GM12878 (cell line): Measurements from ENCODE around the gene ZPBP2. TPM values are rescaled to one million over a fixed set of nuclear protein-coding genes. Genes with fewer than 3 reads are reported as not detected.

Experiments
- ATAC-seq: fragments of 200-7000 bp; cut with Tn5 transposase; 3 replicates; pipeline ENCODE4 v1.9.1; 2020; ENCODE audit warnings: mild to moderate bottlenecking, moderate library complexity
- BruUV-seq: library from RNA; stranded (reverse); fragments of 400-500 nt; replicated peaks from 2 replicates; lab custom pipeline; 2021; lab: Mats Ljungman, UMichigan
- CTCF ChIA-PET: fragments of 300-600 bp; sonication (Branson Sonifier 250); formaldehyde crosslinking; extraction: SDS; loops from one replicate; lab custom pipeline; 2021; ENCODE audit warnings: inconsistent platforms; lab: Yijun Ruan, JAX
- POLR2A ChIA-PET: fragments of 350-600 bp; formaldehyde crosslinking; extraction: SDS; loops from one replicate; lab custom pipeline; 2021; ENCODE audit warnings: inconsistent platforms; lab: Charles Lee
- RAD21 ChIA-PET: fragments of 300-600 bp; sonication (Branson Sonifier 250); formaldehyde crosslinking; loops from one replicate; lab custom pipeline; 2023; ENCODE audit warnings: antibody characterized with exemption; ENCODE audit not compliant: unreplicated experiment; lab: Charles Lee
- SMC1A ChIA-PET: fragments of 300-600 bp; sonication (Branson Sonifier 250); formaldehyde crosslinking; loops from one replicate; lab custom pipeline; 2023; ENCODE audit not compliant: unreplicated experiment, uncharacterized antibody; lab: Charles Lee
- DNase-seq: peaks from one replicate; pipeline ENCODE4 v3.0.0-alpha.2; 2011; ENCODE audit warnings: low read depth, low spot score
- FAIRE-seq: peaks from 3 replicates; lab custom pipeline; 2011; peaks lifted over from hg19 to GRCh38; lab: Jason Lieb, UNC
- H2AFZ ChIP-seq: 2 replicates; pipeline ENCODE4 v1.6.0; 2011; ENCODE audit warnings: low read depth, low read length, control low read depth; ENCODE audit not compliant: control insufficient read depth
- H3K27ac ChIP-seq: 2 replicates; pipeline ENCODE4 v1.5.1; 2011; ENCODE audit warnings: control low read depth; ENCODE audit not compliant: control insufficient read depth, insufficient read depth
- H3K27me3 ChIP-seq, 2 experiments: replicated peaks in 1 of 2; 2 replicates each; pipeline versions ENCODE4 v1.6.0 to v1.6.1; 2011; ENCODE audit warnings: low read length in 1 of 2; ENCODE audit not compliant: control insufficient read depth in 2 of 2, insufficient read depth in 2 of 2
- H3K36me3 ChIP-seq, 2 experiments: 2 replicates each; pipeline ENCODE4 v1.5.1; 2011; ENCODE audit warnings: low read length in 1 of 2; ENCODE audit not compliant: control insufficient read depth in 2 of 2, insufficient read depth in 2 of 2
- H3K4me1 ChIP-seq: 2 replicates; pipeline ENCODE4 v1.6.1; 2011; ENCODE audit warnings: mild to moderate bottlenecking, low read length, moderate library complexity, mixed read lengths; ENCODE audit not compliant: control insufficient read depth, insufficient read depth
- H3K4me2 ChIP-seq: 2 replicates; pipeline ENCODE4 v1.6.0; 2011; ENCODE audit warnings: control low read depth; ENCODE audit not compliant: control insufficient read depth, insufficient read depth
- H3K4me3 ChIP-seq: fragments of 200-600 bp; sonication (generic); 2 replicates; pipeline ENCODE4 v1.5.1; 2016
- H3K79me2 ChIP-seq: 2 replicates; pipeline ENCODE4 v1.6.0; 2011; ENCODE audit warnings: low read length; ENCODE audit not compliant: control insufficient read depth, insufficient read depth
- H3K9ac ChIP-seq: 2 replicates; pipeline ENCODE4 v1.8.0; 2011; ENCODE audit warnings: low read length, control low read depth, mixed read lengths; ENCODE audit not compliant: control insufficient read depth, insufficient read depth
- H3K9me3 ChIP-seq: replicated peaks from 3 replicates; pipeline ENCODE4 v1.5.1; 2011; ENCODE audit warnings: mild to moderate bottlenecking, low read length; ENCODE audit not compliant: control insufficient read depth, insufficient read depth
- H4K20me1 ChIP-seq: 2 replicates; pipeline ENCODE4 v1.6.0; 2011; ENCODE audit not compliant: control insufficient read depth, insufficient read depth
- BCL11A ChIP-seq: IDR thresholded peaks from 2 replicates; pipeline ENCODE4 v1.6.1; 2011; ENCODE audit warnings: low read depth, low read length
- NR2F1 ChIP-seq: fragments of 450-650 bp; conservative IDR thresholded peaks from 2 replicates; pipeline ENCODE4 v1.6.1; 2017; ENCODE audit warnings: mild to moderate bottlenecking
- RELA ChIP-seq: fragments of 450-650 bp; IDR thresholded peaks from 2 replicates; pipeline ENCODE4 v1.8.0; 2014; ENCODE audit warnings: borderline replicate concordance; ENCODE audit not compliant: partially characterized antibody
- SREBF1 ChIP-seq: IDR thresholded peaks from 2 replicates; pipeline ENCODE4 v1.6.1; 2012; ENCODE audit warnings: mild to moderate bottlenecking, low read length
- STAT1 ChIP-seq: fragments of 450-650 bp; conservative IDR thresholded peaks from 2 replicates; pipeline ENCODE4 v1.6.1; 2014; ENCODE audit warnings: antibody characterized with exemption, mild to moderate bottlenecking
- ZSCAN29 ChIP-seq: fragments of 450-650 bp; IDR thresholded peaks from 2 replicates; pipeline ENCODE4 v1.6.1; 2017; ENCODE audit warnings: mild to moderate bottlenecking, moderate library complexity
- WGBS: methylation state at CpG from one replicate; pipeline ENCODE4 v1.1.6; 2016; ENCODE audit warnings: low lambda C conversion rate; ENCODE audit not compliant: insufficient replicate concordance, insufficient coverage; ENCODE audit errors: missing lambda C conversion rate; 5-methylcytosine and 5-hydroxymethylcytosine counted together
- in situ Hi-C: fragments of 300-500 bp; cut with MboI; formaldehyde crosslinking; loops from 9 replicates; pipeline ENCODE4 v1.14.3; 2018; ENCODE audit warnings: mixed read lengths
- intact Hi-C: fragments of 100-400 bp; cut with micrococcal nuclease; formaldehyde crosslinking; loops from one replicate; pipeline ENCODE4 v1.14.2; 2022; ENCODE audit not compliant: unreplicated experiment
- polyA plus RNA-seq, 11 experiments: library from polyadenylated mRNA; depleted of rRNA in 4 of 11; unstranded in 6 of 11; stranded (reverse) in 5 of 11; fragments of >200 nt; fragmentation: Nextera tagmentation in 4 of 11; fragmentation: Illumina TruSeq in 1 of 11; extraction: Ambion mirVana in 4 of 11; extraction: Trizol in 1 of 11; gene quantifications; 1 replicate in 1 of 11; 2 replicates in 10 of 11; pipeline versions ENCODE4 v1.2.1 to v1.2.3, GENCODE V29; 2011 to 2016; ENCODE audit warnings: inconsistent platforms in 2 of 11, missing spikeins in 2 of 11, low read depth in 1 of 11
- total RNA-seq, 4 experiments: library from RNA; depleted of rRNA in 3 of 4; stranded (reverse); fragments of >200 nt in 3 of 4; fragmentation: Illumina TruSeq in 1 of 4; extraction: Trizol in 1 of 4; gene quantifications; 2 replicates each; pipeline versions ENCODE4 v1.2.1 to v1.2.3, GENCODE V29; 2013 to 2021
- TF ChIP-seq, protein P1 (sequence below): fragments of 450-650 bp; IDR thresholded peaks from 2 replicates; pipeline ENCODE4 v1.6.1; 2016; ENCODE audit warnings: mild to moderate bottlenecking, moderate library complexity, borderline replicate concordance

ZPBP2 gene
- total and polyA plus RNA-seq, 10 of the 15 experiments (the other 5 are each of a cell fraction or from before 2014, with no cell fraction given), result 0.33 to 1.0 (median 0.58) TPM

DNA sequence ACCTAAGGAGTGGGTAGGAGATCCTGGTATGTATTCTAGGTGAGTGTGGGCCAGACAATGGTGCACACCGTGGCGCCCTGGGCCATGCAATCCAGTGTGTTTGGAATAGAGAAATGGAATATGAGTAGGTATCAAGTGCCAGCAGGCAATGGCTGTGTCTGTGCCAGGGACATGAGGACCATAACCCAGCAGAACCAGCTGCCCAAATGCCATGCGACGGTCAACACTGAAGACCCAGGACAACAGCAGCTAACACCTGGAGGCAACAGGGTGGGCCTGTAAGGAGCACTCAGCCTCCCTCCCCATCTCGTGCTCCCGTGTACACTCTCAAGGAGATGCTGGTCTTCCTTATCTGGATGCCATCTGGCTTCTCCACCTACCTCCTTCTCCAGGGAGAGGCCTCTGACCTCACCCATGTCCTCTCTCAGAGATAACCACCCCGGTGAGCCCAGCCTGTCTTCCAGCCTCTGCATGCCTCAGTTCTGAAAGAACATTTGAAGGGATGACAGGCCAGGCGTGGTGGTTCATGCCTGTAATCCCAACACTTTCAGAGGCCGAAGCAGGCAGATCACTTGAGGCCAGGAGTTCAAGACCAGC, 51.2 kb downstream of the ZPBP2 start:
- no peaks in the 10 kb centered on the region for H3K27me3 ChIP-seq
- intact Hi-C loops, result no loop called here

DNA sequence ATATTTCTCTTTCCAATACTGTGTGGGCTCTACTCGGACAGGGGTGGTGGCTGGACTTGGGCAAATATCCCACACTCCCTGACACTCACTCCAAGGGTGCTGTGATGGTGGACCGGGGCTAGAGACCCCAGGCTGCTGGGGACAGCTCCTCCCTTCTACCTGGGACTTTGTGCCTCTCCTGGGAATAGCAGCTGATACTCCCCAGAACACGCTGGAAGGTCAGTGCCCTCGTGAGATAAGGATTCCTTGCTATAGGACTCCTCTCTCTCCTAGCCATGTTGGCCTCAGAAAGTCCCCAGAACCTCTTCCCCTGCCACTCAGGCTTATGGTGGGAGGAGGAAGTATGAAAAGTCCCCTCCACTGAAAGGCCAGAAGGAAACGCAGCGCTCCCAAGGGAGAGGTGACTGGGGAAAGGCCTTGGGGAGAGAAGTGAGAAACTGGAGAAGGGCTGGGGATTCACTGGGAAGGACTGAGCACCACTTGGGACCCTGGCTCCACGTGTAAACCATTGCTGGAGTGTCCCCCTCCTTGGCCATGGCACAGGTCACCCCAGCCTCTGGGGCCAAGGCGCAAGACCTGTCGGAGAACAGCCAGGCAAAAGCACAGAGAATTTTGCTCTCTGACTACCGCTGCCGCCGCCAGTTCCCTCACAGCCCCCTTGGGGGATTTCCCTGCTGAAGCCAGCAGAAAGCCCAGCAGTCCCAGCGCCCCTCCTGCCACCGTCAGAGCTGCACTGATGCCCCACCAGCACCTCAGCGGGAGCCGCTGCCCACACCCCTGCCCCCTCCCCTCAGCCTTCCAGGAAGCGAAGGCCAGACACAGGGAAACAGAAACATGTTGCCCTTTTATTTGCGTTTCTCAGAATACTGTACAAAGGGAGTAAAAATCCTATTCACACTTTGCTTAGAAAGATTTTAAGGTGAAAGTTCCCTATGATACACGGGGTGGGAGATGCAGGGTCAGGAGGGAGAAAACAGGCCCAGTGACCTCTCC, 52.5 kb downstream of the ZPBP2 start:
- peaks cover 15% of the 10 kb centered on the region in 2 experiments; a peak in 3 of 4 replicates for H3K36me3 ChIP-seq
- POLR2A ChIA-PET, result interaction anchor here (0.7 to 1.8 kb wide), 3 partner anchors 18 to 456 kb away, joined by 4 to 6 read pairs (median 5); no protein-coding TSS in a partner anchor
- peak; percentile 27 for FAIRE-seq
- no peaks in the 10 kb centered on the region; the same call in 2 of the 3 replicates for H3K9me3 ChIP-seq
- H3K4me1 ChIP-seq, result peaks cover 42% of the 10 kb centered on the region
- peak; percentile 75 for ATAC-seq
- H3K4me2 ChIP-seq, result peak overlapping the region; percentile 68
- SMC1A ChIA-PET, result interaction anchor here (1.5 to 4.6 kb wide), 3 partner anchors 9 to 126 kb away, joined by 3 to 25 read pairs (median 4); no protein-coding TSS in a partner anchor
- peak overlapping the region; percentile 55 for H3K9ac ChIP-seq
- H4K20me1 ChIP-seq, result no peaks in the 10 kb centered on the region
- no peak overlapping the region for H2AFZ ChIP-seq
- BruUV-seq, result no TSS peak
- in situ Hi-C loops, result no loop called here
- 19% methylated on average over 19 of the region's 19 CpGs for WGBS
- RAD21 ChIA-PET, result interaction anchor here (1.0 to 2.4 kb wide), 3 partner anchors 17 to 299 kb away, joined by 3 to 8 read pairs (median 4); no protein-coding TSS in a partner anchor
- H3K27ac ChIP-seq, result peak overlapping the region; percentile 85
- no peaks in the 10 kb centered on the region for H3K27me3 ChIP-seq
- H3K4me3 ChIP-seq, result 0 out of 2 replicates have a peak overlapping the region, but pooled peaks have one; percentile 3
- CTCF ChIA-PET, result interaction anchor here (0.6 to 1.4 kb wide), 4 partner anchors 38 to 373 kb away, joined by 3 to 4 read pairs (median 4); partner anchors contain the start of gene PSMD3
- intact Hi-C loops, result loop anchor here (1.0 kb wide), 1 partner anchor 53 kb away; no protein-coding TSS in a partner anchor
- peaks cover 30% of the 10 kb centered on the region for H3K79me2 ChIP-seq
- no peak for DNase-seq
- no peak for TF ChIP-seq STAT1
- TF ChIP-seq RELA, result peak; percentile 76
- TF ChIP-seq, protein P1, sequence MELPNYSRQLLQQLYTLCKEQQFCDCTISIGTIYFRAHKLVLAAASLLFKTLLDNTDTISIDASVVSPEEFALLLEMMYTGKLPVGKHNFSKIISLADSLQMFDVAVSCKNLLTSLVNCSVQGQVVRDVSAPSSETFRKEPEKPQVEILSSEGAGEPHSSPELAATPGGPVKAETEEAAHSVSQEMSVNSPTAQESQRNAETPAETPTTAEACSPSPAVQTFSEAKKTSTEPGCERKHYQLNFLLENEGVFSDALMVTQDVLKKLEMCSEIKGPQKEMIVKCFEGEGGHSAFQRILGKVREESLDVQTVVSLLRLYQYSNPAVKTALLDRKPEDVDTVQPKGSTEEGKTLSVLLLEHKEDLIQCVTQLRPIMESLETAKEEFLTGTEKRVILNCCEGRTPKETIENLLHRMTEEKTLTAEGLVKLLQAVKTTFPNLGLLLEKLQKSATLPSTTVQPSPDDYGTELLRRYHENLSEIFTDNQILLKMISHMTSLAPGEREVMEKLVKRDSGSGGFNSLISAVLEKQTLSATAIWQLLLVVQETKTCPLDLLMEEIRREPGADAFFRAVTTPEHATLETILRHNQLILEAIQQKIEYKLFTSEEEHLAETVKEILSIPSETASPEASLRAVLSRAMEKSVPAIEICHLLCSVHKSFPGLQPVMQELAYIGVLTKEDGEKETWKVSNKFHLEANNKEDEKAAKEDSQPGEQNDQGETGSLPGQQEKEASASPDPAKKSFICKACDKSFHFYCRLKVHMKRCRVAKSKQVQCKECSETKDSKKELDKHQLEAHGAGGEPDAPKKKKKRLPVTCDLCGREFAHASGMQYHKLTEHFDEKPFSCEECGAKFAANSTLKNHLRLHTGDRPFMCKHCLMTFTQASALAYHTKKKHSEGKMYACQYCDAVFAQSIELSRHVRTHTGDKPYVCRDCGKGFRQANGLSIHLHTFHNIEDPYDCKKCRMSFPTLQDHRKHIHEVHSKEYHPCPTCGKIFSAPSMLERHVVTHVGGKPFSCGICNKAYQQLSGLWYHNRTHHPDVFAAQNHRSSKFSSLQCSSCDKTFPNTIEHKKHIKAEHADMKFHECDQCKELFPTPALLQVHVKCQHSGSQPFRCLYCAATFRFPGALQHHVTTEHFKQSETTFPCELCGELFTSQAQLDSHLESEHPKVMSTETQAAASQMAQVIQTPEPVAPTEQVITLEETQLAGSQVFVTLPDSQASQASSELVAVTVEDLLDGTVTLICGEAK, result no peak
- TF ChIP-seq SREBF1, result no peak
- TF ChIP-seq NR2F1, result peak; percentile 66

More for the DNA sequence above, 51.2 kb downstream of the ZPBP2 start:
- WGBS, result 97% methylated on average over 9 of the region's 9 CpGs
- RAD21 ChIA-PET, result interaction anchor here (0.6 to 1.0 kb wide), 2 partner anchors 34 to 164 kb away, joined by 4 to 5 read pairs; no protein-coding TSS in a partner anchor
- Histone ChIP-seq H4K20me1 (no peaks in the 10 kb centered on the region), H3K4me3 (no peak overlapping the region), H3K4me1 (peaks cover 42% of the 10 kb centered on the region), H3K79me2 (peaks cover 17% of the 10 kb centered on the region), H3K4me2 (no peak overlapping the region), H2AFZ (no peak overlapping the region), H3K9ac (no peak overlapping the region), H3K36me3 (peaks cover 15% of the 10 kb centered on the region in 2 experiments; a peak in 3 of 4 replicates), H3K9me3 (no peaks in the 10 kb centered on the region; the same call in 2 of the 3 replicates), H3K27ac (no peak overlapping the region)
- DNase-seq, result no peak
- in situ Hi-C loops, result no loop called here
- POLR2A ChIA-PET, result interaction anchor here (0.6 to 0.7 kb wide), 2 partner anchors 20 to 455 kb away, joined by 4 to 6 read pairs; no protein-coding TSS in a partner anchor
- no peak for ATAC-seq
- FAIRE-seq, result no peak
- no TSS peak for BruUV-seq
- TF ChIP-seq ZSCAN29 (no peak), BCL11A (no peak)
- SMC1A ChIA-PET, result interaction anchor here (1.5 to 4.6 kb wide), 2 partner anchors 10 to 20 kb away, joined by 3 to 25 read pairs; no protein-coding TSS in a partner anchor
- CTCF ChIA-PET, result no interaction called here
